Measurements from ENCODE around the gene DTNBP1.

- TF ChIP-seq POLR2A (IDR thresholded peaks at IDR 0.05) (no peak), CTCF (IDR thresholded peaks at IDR 0.05) (no peak)
Measured at GRCh38 chr6:15604843-15605242, 58.0 kb downstream of the DTNBP1 start.

Measured in breast epithelium (tissue), 3 donors.